MM.1S (cell line): ENCODE measurements around the gene SERPINA9.
"Not testable (repeated sequence)": the region's sequence is repeated elsewhere in the genome, so short reads cannot be mapped to it uniquely, and the experiment has no call there.

Source experiments
- DNase-seq: peaks from one replicate; pipeline ENCODE4 v3.0.0-alpha.2; 2015
- H2AFZ ChIP-seq: fragments of 300-600 bp; sonication (generic); 2 replicates; pipeline ENCODE4 v1.6.0; 2016; ENCODE audit warnings: antibody characterized with exemption, low read length
- H3F3A ChIP-seq: fragments of 300-600 bp; sonication (generic); 2 replicates; pipeline ENCODE4 v1.6.1; 2016; ENCODE audit warnings: mild to moderate bottlenecking, antibody characterized with exemption, low read length, moderate library complexity, mixed read lengths; ENCODE audit not compliant: insufficient read depth
- H3K27ac ChIP-seq: fragments of 300-600 bp; sonication (generic); 2 replicates; pipeline ENCODE4 v1.5.1; 2016; ENCODE audit warnings: mild to moderate bottlenecking, low read length
- H3K27me3 ChIP-seq: fragments of 300-600 bp; sonication (generic); replicated peaks from 2 replicates; pipeline ENCODE4 v1.6.0; 2016; ENCODE audit warnings: low read length; ENCODE audit not compliant: insufficient read depth
- H3K36me3 ChIP-seq: fragments of 300-600 bp; sonication (generic); replicated peaks from 2 replicates; pipeline ENCODE4 v1.6.1; 2016; ENCODE audit warnings: mild to moderate bottlenecking, low read length, mixed read lengths; ENCODE audit not compliant: insufficient read depth
- H3K4me1 ChIP-seq: fragments of 300-600 bp; sonication (generic); 2 replicates; pipeline ENCODE4 v1.6.1; 2016; ENCODE audit warnings: low read length, mixed read lengths
- H3K4me2 ChIP-seq: fragments of 300-600 bp; sonication (generic); 2 replicates; pipeline ENCODE4 v1.6.0; 2016; ENCODE audit warnings: low read depth, low read length
- H3K4me3 ChIP-seq: fragments of 300-600 bp; sonication (generic); 2 replicates; pipeline ENCODE4 v1.5.1; 2016; ENCODE audit warnings: low read length, mixed read lengths
- H3K79me2 ChIP-seq: fragments of 300-600 bp; sonication (generic); 2 replicates; pipeline ENCODE4 v1.6.1; 2016; ENCODE audit warnings: mixed run types, low read length, mixed read lengths
- H3K9ac ChIP-seq: fragments of 300-600 bp; sonication (generic); 2 replicates; pipeline ENCODE4 v1.6.1; 2016; ENCODE audit warnings: low read length, mixed read lengths
- H3K9me2 ChIP-seq: fragments of 300-600 bp; sonication (generic); replicated peaks from 2 replicates; pipeline ENCODE4 v1.6.1; 2016; ENCODE audit warnings: mild to moderate bottlenecking, low read length, mixed read lengths; ENCODE audit not compliant: insufficient read depth
- H3K9me3 ChIP-seq: fragments of 300-600 bp; sonication (generic); replicated peaks from 2 replicates; pipeline ENCODE4 v1.6.1; 2016; ENCODE audit warnings: mild to moderate bottlenecking, low read length, mixed read lengths; ENCODE audit not compliant: insufficient read depth
- H4K20me1 ChIP-seq: fragments of 300-600 bp; sonication (generic); 2 replicates; pipeline ENCODE4 v1.6.1; 2016; ENCODE audit warnings: mild to moderate bottlenecking, low read length, moderate library complexity, mixed read lengths; ENCODE audit not compliant: insufficient read depth
- EZH2 ChIP-seq: fragments of 300-600 bp; sonication (generic); optimal IDR thresholded peaks from 2 replicates; pipeline ENCODE3; 2017; ENCODE audit warnings: low read depth, mild to moderate bottlenecking, antibody characterized with exemption, low read length, mixed read lengths
- EZH2phosphoT487 ChIP-seq: fragments of 300-600 bp; sonication (generic); IDR thresholded peaks from 2 replicates; pipeline ENCODE4 v1.6.1; 2018; ENCODE audit warnings: antibody characterized with exemption, low read length
- TF ChIP-seq, protein P1 (sequence below): fragments of 300-600 bp; sonication (generic); IDR thresholded peaks from 2 replicates; pipeline ENCODE4 v1.5.1; 2016; ENCODE audit warnings: antibody characterized with exemption, low read length, mixed read lengths

SERPINA9 gene

DNA sequence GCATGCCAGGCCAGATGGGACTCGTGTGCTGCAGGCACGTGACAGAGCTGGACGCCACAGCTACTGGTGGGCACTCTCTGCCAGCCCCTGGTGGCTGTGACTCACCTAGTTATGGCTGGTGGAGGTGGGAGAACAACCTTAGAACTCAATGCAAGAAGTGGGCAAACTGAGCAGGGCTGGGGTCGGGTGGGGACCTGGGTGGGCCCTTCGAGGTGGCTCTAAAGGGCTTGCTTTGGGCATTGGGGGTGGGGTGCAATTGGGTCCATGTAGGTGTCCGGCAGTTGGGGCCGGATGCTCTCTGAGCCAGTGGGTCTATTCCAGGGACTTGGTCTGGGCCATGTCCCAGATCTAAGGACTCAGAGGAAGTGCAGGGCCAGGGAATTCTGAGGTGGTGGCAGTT, 38.4 kb upstream of the SERPINA9 start:
- Histone ChIP-seq H4K20me1 (no peaks in the 10 kb centered on the region), H3F3A (no peaks in the 10 kb centered on the region), H3K4me3 (no peak overlapping the region), H3K36me3 (no peaks in the 10 kb centered on the region), H3K27me3 (no peaks in the 10 kb centered on the region), H3K9me3 (no peaks in the 10 kb centered on the region), H3K9ac (no peak overlapping the region), H3K4me2 (no peak overlapping the region), H3K9me2 (no peaks in the 10 kb centered on the region), H3K4me1 (no peaks in the 10 kb centered on the region), H3K27ac (no peak overlapping the region), H2AFZ (no peak overlapping the region), H3K79me2 (no peaks in the 10 kb centered on the region)
- TF ChIP-seq EZH2phosphoT487 (no peak), EZH2 (no peak)
- TF ChIP-seq, protein P1, sequence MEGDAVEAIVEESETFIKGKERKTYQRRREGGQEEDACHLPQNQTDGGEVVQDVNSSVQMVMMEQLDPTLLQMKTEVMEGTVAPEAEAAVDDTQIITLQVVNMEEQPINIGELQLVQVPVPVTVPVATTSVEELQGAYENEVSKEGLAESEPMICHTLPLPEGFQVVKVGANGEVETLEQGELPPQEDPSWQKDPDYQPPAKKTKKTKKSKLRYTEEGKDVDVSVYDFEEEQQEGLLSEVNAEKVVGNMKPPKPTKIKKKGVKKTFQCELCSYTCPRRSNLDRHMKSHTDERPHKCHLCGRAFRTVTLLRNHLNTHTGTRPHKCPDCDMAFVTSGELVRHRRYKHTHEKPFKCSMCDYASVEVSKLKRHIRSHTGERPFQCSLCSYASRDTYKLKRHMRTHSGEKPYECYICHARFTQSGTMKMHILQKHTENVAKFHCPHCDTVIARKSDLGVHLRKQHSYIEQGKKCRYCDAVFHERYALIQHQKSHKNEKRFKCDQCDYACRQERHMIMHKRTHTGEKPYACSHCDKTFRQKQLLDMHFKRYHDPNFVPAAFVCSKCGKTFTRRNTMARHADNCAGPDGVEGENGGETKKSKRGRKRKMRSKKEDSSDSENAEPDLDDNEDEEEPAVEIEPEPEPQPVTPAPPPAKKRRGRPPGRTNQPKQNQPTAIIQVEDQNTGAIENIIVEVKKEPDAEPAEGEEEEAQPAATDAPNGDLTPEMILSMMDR = no peak
- DNase-seq = no peak

DNA sequence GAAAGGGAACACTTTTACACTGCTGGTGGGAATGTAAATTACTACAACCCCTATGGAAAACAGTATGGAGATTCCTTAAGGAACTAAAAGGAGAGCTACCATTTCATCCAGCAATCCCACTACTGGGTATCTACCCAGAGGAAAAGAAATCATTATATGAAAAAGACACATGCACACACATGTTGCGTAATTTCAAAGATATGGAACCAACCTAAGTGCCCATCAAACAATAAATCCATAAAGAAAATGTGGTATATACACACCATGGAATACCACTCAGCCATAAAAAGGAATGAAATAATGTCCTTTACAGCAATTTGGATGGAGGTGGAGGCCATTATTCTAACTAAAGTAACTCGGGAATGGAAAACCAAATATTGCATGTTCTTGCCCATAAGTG, 34.5 kb upstream of the SERPINA9 start:
- not testable (repeated sequence) for H2AFZ ChIP-seq, H3K9me3 ChIP-seq, H3K27ac ChIP-seq, H3K36me3 ChIP-seq, H3K4me1 ChIP-seq, H3K79me2 ChIP-seq, H3K9ac ChIP-seq, H3F3A ChIP-seq, H3K4me3 ChIP-seq, H3K4me2 ChIP-seq, H3K27me3 ChIP-seq, H4K20me1 ChIP-seq, DNase-seq, H3K9me2 ChIP-seq

GRCh38 chr14:94509356-94509755, 33.4 kb upstream of the SERPINA9 start, which contains the start of gene SERPINA12:
SERPINA12 (minus strand) TSS chr14:94509469; CDS start chr14:94498397, 11,072 bp downstream.
- Histone ChIP-seq H3K4me2 (no peak within 1 kb of the TSS), H3K36me3 (no peaks in the 10 kb centered on the region), H3K4me3 (no peak within 1 kb of the TSS), H3K27ac (no peak within 1 kb of the TSS), H4K20me1 (no peaks in the 10 kb centered on the region), H2AFZ (no peak within 1 kb of the TSS), H3K9ac (no peak within 1 kb of the TSS), H3K9me3 (no peaks in the 10 kb centered on the region), H3K27me3 (no peaks in the 10 kb centered on the region), H3K9me2 (no peaks in the 10 kb centered on the region), H3K4me1 (no peaks in the 10 kb centered on the region), H3K79me2 (no peaks in the 10 kb centered on the region), H3F3A (no peaks in the 10 kb centered on the region)
- no peak for DNase-seq
- TF ChIP-seq, protein P1 = no peak
- TF ChIP-seq EZH2phosphoT487 (no peak), EZH2 (no peak)

DNA sequence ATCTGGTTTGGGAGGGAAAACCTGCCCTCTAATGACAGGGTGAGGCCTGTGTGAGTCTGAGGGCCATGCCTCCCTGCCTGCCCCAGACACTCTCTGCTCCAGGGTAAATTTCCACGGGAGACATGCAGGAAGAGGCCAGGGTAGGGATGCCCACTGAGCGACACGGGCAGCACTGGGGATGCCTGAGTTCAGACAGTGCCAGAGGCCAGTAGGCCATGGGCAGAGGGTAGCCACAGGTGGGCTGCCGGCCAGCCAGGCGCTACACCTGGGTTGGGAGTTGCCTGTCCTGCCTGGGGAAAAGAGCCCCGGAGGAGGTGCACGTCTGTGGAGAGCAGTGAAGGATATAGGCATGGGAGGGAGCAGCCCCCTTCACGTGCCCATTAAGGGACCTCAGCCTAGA, 29.6 kb upstream of the SERPINA9 start:
- H2AFZ ChIP-seq = no peak overlapping the region
- no peaks in the 10 kb centered on the region for H3K4me1 ChIP-seq
- no peak for TF ChIP-seq EZH2
- no peak for TF ChIP-seq EZH2phosphoT487
- TF ChIP-seq, protein P1 = no peak
- H3F3A ChIP-seq = no peaks in the 10 kb centered on the region
- no peaks in the 10 kb centered on the region for H3K9me3 ChIP-seq
- H3K4me3 ChIP-seq = no peak overlapping the region
- H3K27ac ChIP-seq = no peak overlapping the region
- no peaks in the 10 kb centered on the region for H3K9me2 ChIP-seq
- no peak overlapping the region for H3K9ac ChIP-seq
- no peaks in the 10 kb centered on the region for H4K20me1 ChIP-seq
- DNase-seq = no peak
- no peaks in the 10 kb centered on the region for H3K79me2 ChIP-seq
- no peaks in the 10 kb centered on the region for H3K27me3 ChIP-seq
- H3K4me2 ChIP-seq = no peak overlapping the region
- no peaks in the 10 kb centered on the region for H3K36me3 ChIP-seq
